Karpas-422 (cell line): ENCODE measurements around the gene LPP. TPM values are rescaled to one million over a fixed set of nuclear protein-coding genes. Genes with fewer than 3 reads are reported as not detected.
A peak's percentile ranks its signal among the peaks of the same experiment; 100 is the strongest.

ENCODE experiments used
- DNase-seq: peaks from one replicate; pipeline ENCODE4 v3.0.0-alpha.2; 2015
- H2AFZ ChIP-seq: fragments of 200-600 bp; sonication (generic); 2 replicates; pipeline ENCODE4 v1.6.1; 2014; ENCODE audit warnings: antibody characterized with exemption, low read length, mixed read lengths
- H3K27ac ChIP-seq: fragments of 200-600 bp; sonication (generic); 2 replicates; pipeline ENCODE4 v1.5.1; 2014; ENCODE audit warnings: mild to moderate bottlenecking, low read length, moderate library complexity
- H3K27me3 ChIP-seq: fragments of 200-600 bp; sonication (generic); 2 replicates; pipeline ENCODE4 v1.6.1; 2014; ENCODE audit warnings: low read length, mixed read lengths
- H3K36me3 ChIP-seq: fragments of 200-600 bp; sonication (generic); 2 replicates; pipeline ENCODE4 v1.6.1; 2014; ENCODE audit warnings: low read length, mixed read lengths; ENCODE audit not compliant: insufficient read depth
- H3K4me1 ChIP-seq: fragments of 200-600 bp; sonication (generic); 2 replicates; pipeline ENCODE4 v1.6.1; 2014; ENCODE audit warnings: mild to moderate bottlenecking, low read length, mixed read lengths
- H3K4me2 ChIP-seq: fragments of 200-600 bp; sonication (generic); 2 replicates; pipeline ENCODE4 v1.6.1; 2014; ENCODE audit warnings: low read length, low read depth, mild to moderate bottlenecking; ENCODE audit not compliant: poor library complexity, severe bottlenecking
- H3K4me3 ChIP-seq: fragments of 200-600 bp; sonication (generic); 2 replicates; pipeline ENCODE4 v1.5.1; 2014; ENCODE audit warnings: mild to moderate bottlenecking, antibody characterized with exemption, low read length, mixed read lengths
- H3K79me2 ChIP-seq: fragments of 200-600 bp; sonication (generic); 2 replicates; pipeline ENCODE4 v1.6.1; 2014; ENCODE audit warnings: mild to moderate bottlenecking, low read length, mixed read lengths
- H3K9ac ChIP-seq: fragments of 200-600 bp; sonication (generic); 2 replicates; pipeline ENCODE4 v1.6.0; 2014; ENCODE audit warnings: low read length
- H3K9me2 ChIP-seq: fragments of 200-600 bp; sonication (generic), shearing (Covaris generic); replicated peaks from 2 replicates; pipeline ENCODE4 v1.6.0; 2014; ENCODE audit warnings: mild to moderate bottlenecking, low read length, moderate library complexity; ENCODE audit not compliant: insufficient read depth
- H3K9me3 ChIP-seq: fragments of 300-700, 200-600 bp; sonication (generic); 2 replicates; pipeline ENCODE4 v1.6.1; 2014; ENCODE audit warnings: low read length, mixed read lengths
- H4K20me1 ChIP-seq: fragments of 200-600 bp; sonication (generic); 2 replicates; pipeline ENCODE4 v1.6.1; 2014; ENCODE audit warnings: mild to moderate bottlenecking, antibody characterized with exemption, low read length, low read depth; ENCODE audit not compliant: insufficient read depth
- total RNA-seq: library from RNA; depleted of rRNA; stranded (reverse); fragments of >200 nt; shearing (Covaris generic); gene quantifications from 2 replicates; pipeline ENCODE4 v1.2.3, GENCODE V29; 2014; ENCODE audit warnings: low replicate concordance

Gene LPP
- total RNA-seq, 1 experiment from 2014 or later = 88.5 TPM

DNA sequence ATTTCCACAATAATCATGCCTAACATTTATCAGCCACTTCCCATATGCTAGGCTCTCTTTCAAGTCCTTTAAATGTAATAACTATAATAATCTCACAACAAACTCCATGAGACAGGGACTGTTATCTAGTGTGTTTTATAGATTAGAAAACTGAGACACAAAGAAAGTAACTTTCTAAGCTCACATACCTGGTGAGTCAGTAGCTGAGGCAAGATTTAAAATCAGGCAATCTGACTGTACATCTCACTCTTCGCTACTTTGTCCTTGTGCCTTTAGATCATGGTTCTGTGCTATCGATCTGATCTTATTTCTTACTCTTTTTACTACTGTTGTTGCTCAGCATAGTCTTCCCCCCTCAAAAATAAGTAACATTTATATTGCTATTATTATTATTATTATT lies 295.5 kb downstream of the LPP start:
- Histone ChIP-seq H3K36me3 (no peaks in the 10 kb centered on the region), H3K4me1 (peaks cover 24% of the 10 kb centered on the region), H2AFZ (no peak overlapping the region), H4K20me1 (no peaks in the 10 kb centered on the region), H3K27me3 (no peaks in the 10 kb centered on the region), H3K9me3 (no peaks in the 10 kb centered on the region), H3K27ac (no peak overlapping the region), H3K79me2 (no peaks in the 10 kb centered on the region), H3K9me2 (no peaks in the 10 kb centered on the region), H3K9ac (no peak overlapping the region), H3K4me3 (no peak overlapping the region), H3K4me2 (no peak overlapping the region)
- no peak for DNase-seq

DNA sequence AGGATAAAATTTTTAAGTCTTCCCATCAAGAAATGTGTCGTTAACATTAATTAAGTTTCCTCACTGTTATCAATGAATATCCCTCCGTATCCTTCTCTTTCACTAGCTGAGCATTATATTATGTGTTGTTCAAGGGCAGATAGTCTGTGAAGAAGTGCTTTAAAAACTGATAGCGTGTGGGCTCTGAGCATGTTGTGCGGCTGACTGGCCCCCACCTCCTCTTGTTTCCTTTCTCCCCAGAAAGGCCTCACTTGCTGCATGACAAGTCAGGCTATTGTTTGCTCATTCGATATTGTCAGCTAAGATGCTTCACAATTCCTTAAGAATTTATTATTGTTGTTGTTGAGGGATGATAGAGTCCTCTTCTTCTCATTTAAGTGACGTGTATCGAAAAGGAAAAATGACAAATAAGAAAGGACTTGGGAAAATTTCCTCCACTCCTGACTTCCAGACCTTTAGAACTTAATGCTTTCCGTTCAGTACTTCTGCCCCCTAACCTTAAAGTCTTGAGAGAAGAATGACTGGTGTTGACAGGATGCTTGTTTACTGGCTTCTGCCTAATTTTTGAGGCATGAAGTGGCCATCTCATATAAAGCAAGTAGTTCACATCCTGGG lies 298.3 kb downstream of the LPP start:
- H3K36me3 ChIP-seq = no peaks in the 10 kb centered on the region
- H3K9me3 ChIP-seq = no peaks in the 10 kb centered on the region
- H3K79me2 ChIP-seq = no peaks in the 10 kb centered on the region
- no peak overlapping the region for H3K4me3 ChIP-seq
- DNase-seq = no peak
- no peaks in the 10 kb centered on the region for H3K9me2 ChIP-seq
- peaks cover 14% of the 10 kb centered on the region for H3K4me1 ChIP-seq
- H4K20me1 ChIP-seq = no peaks in the 10 kb centered on the region
- H3K27me3 ChIP-seq = no peaks in the 10 kb centered on the region
- no peak overlapping the region for H3K9ac ChIP-seq
- no peak overlapping the region for H2AFZ ChIP-seq
- no peak overlapping the region for H3K27ac ChIP-seq
- H3K4me2 ChIP-seq = no peak overlapping the region

DNA sequence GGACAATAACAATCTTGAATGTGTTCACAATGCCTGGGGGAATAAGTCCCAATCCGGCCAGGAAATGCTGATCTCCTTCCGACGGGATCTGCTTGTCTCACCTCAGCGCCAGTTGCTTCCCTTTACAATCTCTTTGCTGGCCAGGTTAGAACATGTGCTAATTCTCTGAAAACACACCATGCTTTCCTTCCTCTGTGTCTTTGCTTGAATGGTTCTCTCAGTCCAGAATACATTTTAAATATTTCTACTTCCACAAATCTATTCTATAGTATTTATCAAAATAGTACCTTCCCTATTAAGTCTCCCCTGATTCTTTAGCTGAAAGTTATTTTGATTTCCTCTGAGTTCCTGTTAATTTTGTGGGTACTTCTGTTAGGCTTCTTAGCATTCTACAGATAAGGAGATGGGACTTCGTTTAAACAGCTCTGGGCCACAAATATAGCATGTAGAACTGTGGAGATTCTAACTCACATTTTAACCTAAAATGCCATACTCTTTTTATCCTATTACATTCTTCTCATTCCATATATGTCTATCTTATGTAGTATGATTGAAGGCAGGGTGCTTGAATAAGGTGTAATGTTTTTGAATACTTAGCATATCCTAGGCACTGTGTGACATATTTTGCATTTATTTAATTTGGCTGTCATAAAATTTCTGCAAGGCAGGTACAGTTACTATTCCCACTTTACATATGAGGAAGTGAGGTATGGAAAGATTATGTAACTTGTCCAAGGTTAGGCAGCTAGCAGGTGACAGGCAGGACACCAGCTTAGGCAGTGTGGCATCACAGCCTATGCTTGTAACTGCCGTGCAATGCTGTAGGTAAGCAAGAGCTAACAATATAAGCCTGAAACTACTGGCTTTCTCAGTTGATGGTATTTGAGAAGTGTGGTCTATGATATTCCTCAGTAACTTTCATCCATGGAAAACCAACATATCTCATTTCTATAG lies 299.8 kb downstream of the LPP start:
- H4K20me1 ChIP-seq = no peaks in the 10 kb centered on the region
- H3K27me3 ChIP-seq = no peaks in the 10 kb centered on the region
- no peak overlapping the region for H3K4me3 ChIP-seq
- H3K9me2 ChIP-seq = no peaks in the 10 kb centered on the region
- H2AFZ ChIP-seq = no peak overlapping the region
- H3K4me2 ChIP-seq = no peak overlapping the region
- peak; percentile 55 for DNase-seq
- H3K36me3 ChIP-seq = no peaks in the 10 kb centered on the region
- peaks cover 14% of the 10 kb centered on the region for H3K4me1 ChIP-seq
- no peaks in the 10 kb centered on the region for H3K79me2 ChIP-seq
- no peak overlapping the region for H3K27ac ChIP-seq
- H3K9me3 ChIP-seq = no peaks in the 10 kb centered on the region
- H3K9ac ChIP-seq = no peak overlapping the region

DNA sequence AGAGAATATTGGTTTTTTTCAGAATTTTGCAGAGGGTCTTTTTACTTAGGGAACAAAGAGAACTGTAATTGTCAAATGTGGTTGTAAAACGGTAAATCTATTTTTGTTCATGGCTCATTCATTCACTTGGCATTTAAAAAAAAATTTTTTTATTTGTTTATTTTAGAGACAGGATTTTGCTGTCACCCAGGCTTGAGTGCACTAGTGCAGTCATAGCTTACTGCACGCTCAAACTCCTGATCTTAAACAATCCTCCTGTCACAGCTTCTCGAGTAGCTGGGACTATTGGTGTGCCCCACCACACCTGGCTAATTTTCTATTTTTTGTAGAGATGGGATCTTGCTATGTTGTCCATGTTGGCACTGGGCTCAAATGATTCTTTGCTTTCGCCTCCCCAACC lies 301.8 kb downstream of the LPP start:
- Histone ChIP-seq H4K20me1 (no peaks in the 10 kb centered on the region), H3K27me3 (no peaks in the 10 kb centered on the region), H3K79me2 (no peaks in the 10 kb centered on the region), H2AFZ (no peak overlapping the region), H3K9ac (no peak overlapping the region), H3K9me2 (no peaks in the 10 kb centered on the region), H3K27ac (no peak overlapping the region), H3K4me2 (no peak overlapping the region), H3K36me3 (no peaks in the 10 kb centered on the region), H3K4me3 (no peak overlapping the region), H3K4me1 (peaks cover 14% of the 10 kb centered on the region), H3K9me3 (no peaks in the 10 kb centered on the region)
- DNase-seq = no peak

DNA sequence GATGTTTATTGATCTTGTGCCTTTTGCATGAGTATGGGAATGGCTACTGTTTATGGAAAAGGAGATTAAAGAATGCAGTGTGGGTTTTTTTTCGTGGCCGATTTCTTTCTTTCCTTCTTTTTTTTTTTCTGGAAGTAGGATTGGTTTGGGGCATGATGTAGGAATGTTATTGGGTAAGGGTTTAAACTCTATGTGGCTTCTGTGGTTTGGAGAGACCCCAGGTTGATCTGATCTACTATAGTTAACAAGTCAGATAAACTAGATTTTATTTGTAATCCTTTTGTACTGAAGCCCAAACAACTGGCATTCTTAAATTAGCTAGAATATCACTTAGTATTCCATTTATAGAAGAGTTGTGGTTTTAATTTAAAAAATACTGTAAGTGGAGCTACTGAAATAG lies 304.8 kb downstream of the LPP start:
- H3K27ac ChIP-seq = no peak overlapping the region
- DNase-seq = no peak
- no peak overlapping the region for H3K4me2 ChIP-seq
- no peak overlapping the region for H3K9ac ChIP-seq
- no peaks in the 10 kb centered on the region for H3K9me2 ChIP-seq
- H3K27me3 ChIP-seq = no peaks in the 10 kb centered on the region
- H3K9me3 ChIP-seq = no peaks in the 10 kb centered on the region
- H3K4me1 ChIP-seq = peaks cover 5% of the 10 kb centered on the region
- no peak overlapping the region for H2AFZ ChIP-seq
- no peaks in the 10 kb centered on the region for H4K20me1 ChIP-seq
- H3K79me2 ChIP-seq = no peaks in the 10 kb centered on the region
- H3K36me3 ChIP-seq = no peaks in the 10 kb centered on the region
- no peak overlapping the region for H3K4me3 ChIP-seq

DNA sequence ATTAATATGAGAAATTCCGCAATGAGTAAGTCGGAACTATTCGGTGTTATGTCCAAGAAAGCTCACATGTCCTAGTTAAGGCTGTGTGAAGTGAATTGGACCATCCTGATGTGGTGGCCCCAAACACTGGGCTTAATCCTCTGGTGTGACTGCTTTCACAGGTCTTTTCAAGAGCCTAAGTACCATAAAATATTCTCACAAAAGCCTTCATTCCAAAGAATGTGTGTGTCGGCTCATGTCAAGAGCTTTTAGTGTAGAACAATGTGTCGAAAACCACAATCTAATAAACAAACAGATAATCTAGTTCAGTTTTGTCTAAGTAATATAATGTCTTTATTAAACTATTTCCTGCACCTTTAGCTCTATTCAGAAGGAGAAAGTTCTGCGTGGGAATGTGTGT lies 311.4 kb downstream of the LPP start:
- H3K27ac ChIP-seq = no peak overlapping the region
- H2AFZ ChIP-seq = no peak overlapping the region
- H3K9ac ChIP-seq = no peak overlapping the region
- no peaks in the 10 kb centered on the region for H3K27me3 ChIP-seq
- H3K4me2 ChIP-seq = no peak overlapping the region
- no peaks in the 10 kb centered on the region for H3K9me3 ChIP-seq
- H3K79me2 ChIP-seq = no peaks in the 10 kb centered on the region
- H3K4me3 ChIP-seq = no peak overlapping the region
- no peaks in the 10 kb centered on the region for H3K9me2 ChIP-seq
- H3K4me1 ChIP-seq = no peaks in the 10 kb centered on the region
- DNase-seq = no peak
- no peaks in the 10 kb centered on the region for H3K36me3 ChIP-seq
- no peaks in the 10 kb centered on the region for H4K20me1 ChIP-seq

DNA sequence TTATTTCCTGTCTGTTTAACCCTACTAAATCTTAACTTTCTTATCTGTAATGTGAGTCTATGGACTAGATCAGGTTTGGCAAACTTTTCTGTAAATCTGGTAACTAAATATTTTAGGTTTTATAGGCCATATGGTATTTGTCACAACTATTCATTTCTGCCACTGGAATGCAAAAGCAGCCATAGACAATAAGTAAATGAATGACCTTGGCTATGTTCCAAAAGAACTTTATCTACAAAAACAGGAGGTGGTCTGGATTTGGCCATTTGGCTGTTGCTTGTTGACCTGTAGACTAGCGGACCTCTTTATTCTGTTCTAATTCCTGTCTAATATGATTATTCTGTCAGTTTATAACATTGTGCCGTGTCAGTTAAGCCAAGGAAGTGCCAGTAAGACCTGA lies 314.2 kb downstream of the LPP start:
- Histone ChIP-seq H3K9me3 (no peaks in the 10 kb centered on the region), H3K9me2 (no peaks in the 10 kb centered on the region), H3K4me2 (no peak overlapping the region), H3K27me3 (no peaks in the 10 kb centered on the region), H2AFZ (no peak overlapping the region), H3K36me3 (no peaks in the 10 kb centered on the region), H3K79me2 (no peaks in the 10 kb centered on the region), H3K9ac (no peak overlapping the region), H3K4me3 (no peak overlapping the region), H3K4me1 (no peaks in the 10 kb centered on the region), H4K20me1 (no peaks in the 10 kb centered on the region), H3K27ac (no peak overlapping the region)
- no peak for DNase-seq

DNA sequence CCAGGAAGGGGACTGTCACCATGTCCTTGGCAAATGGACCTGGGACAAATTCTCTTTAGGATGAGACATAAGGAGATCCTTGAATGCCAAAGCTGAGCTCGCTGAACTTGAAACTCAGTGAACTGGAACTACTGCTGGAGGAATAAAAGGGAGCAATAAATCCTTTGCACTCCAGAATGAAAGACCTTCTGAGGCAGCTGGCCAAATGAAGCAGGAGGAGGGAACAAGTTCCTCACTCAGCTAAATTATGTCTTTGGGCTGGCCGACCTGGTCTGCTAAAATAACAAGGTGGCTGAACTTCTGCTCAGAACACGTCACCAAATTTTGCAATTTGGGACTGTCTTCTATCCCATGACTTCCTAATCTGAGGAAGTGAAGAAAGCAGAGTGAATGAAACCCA lies 314.7 kb downstream of the LPP start:
- H3K27me3 ChIP-seq = no peaks in the 10 kb centered on the region
- H3K79me2 ChIP-seq = no peaks in the 10 kb centered on the region
- H4K20me1 ChIP-seq = no peaks in the 10 kb centered on the region
- H3K9ac ChIP-seq = no peak overlapping the region
- DNase-seq = no peak
- no peak overlapping the region for H3K4me3 ChIP-seq
- H3K4me2 ChIP-seq = no peak overlapping the region
- H3K9me2 ChIP-seq = no peaks in the 10 kb centered on the region
- no peaks in the 10 kb centered on the region for H3K36me3 ChIP-seq
- H3K4me1 ChIP-seq = no peaks in the 10 kb centered on the region
- no peaks in the 10 kb centered on the region for H3K9me3 ChIP-seq
- H2AFZ ChIP-seq = no peak overlapping the region
- H3K27ac ChIP-seq = no peak overlapping the region
